AG09309 (cell line): ENCODE data around the gene RENBP.

Experiments used
- DNase-seq: peaks from one replicate; pipeline ENCODE4 v3.0.0-alpha.2; 2010; ENCODE audit warnings: low read depth
- H3K4me3 ChIP-seq: 2 replicates; pipeline ENCODE4 v1.5.1; 2011; ENCODE audit warnings: mild to moderate bottlenecking, low read depth, low read length, moderate library complexity; ENCODE audit not compliant: control insufficient read depth
- TF ChIP-seq, protein P1 (sequence below): IDR thresholded peaks from 2 replicates; pipeline ENCODE4 v1.5.1; 2011; ENCODE audit warnings: mild to moderate bottlenecking, low read depth, low read length, inconsistent platforms; ENCODE audit not compliant: insufficient read depth, control insufficient read depth; ENCODE audit errors: missing control alignments

The RENBP gene

DNA sequence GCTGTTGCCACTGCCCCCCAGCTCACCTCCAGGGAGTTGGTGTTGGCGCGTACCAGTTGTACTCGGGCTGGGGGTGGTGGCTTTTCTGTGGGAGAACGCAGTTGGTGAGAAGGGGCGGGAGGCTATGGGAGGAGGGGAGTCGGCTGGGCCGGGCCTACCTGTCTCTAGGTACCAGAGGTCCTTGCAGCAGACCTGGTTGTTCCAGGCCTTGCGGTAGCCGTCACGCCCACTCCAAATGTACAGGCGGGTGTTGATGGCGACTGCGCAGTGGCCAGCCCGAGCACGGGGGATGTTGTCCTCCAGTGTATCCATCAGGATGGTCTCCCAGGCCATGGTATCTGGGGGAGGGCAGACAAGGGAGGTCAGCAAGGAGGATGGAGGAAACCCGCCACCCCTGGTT is 15.6 kb upstream of the RENBP start:
- no peak overlapping the region for H3K4me3 ChIP-seq
- TF ChIP-seq, protein P1, sequence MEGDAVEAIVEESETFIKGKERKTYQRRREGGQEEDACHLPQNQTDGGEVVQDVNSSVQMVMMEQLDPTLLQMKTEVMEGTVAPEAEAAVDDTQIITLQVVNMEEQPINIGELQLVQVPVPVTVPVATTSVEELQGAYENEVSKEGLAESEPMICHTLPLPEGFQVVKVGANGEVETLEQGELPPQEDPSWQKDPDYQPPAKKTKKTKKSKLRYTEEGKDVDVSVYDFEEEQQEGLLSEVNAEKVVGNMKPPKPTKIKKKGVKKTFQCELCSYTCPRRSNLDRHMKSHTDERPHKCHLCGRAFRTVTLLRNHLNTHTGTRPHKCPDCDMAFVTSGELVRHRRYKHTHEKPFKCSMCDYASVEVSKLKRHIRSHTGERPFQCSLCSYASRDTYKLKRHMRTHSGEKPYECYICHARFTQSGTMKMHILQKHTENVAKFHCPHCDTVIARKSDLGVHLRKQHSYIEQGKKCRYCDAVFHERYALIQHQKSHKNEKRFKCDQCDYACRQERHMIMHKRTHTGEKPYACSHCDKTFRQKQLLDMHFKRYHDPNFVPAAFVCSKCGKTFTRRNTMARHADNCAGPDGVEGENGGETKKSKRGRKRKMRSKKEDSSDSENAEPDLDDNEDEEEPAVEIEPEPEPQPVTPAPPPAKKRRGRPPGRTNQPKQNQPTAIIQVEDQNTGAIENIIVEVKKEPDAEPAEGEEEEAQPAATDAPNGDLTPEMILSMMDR: no peak
- DNase-seq: no peak

DNA sequence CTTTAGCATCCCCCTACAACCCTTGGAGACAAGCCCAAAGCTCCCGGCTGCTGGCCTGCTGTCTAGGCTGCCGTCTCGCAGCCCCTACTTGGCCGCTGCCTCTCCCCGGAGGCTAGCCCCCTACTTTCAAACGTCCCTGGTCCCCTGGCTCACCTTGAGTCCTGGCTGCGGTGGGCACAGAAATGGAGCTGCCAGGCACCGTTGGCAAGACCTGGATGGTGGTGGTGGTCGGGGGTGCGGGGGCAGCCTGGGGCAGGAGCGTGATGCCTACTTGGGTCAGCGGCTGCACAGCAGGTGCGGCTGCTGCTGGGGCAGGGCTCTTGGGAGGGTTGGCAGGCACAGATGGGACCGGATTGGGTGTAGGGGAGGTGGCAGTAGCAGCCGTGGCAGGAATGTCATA is 15.2 kb upstream of the RENBP start:
- TF ChIP-seq, protein P1: no peak
- no peak overlapping the region for H3K4me3 ChIP-seq
- no peak for DNase-seq

DNA sequence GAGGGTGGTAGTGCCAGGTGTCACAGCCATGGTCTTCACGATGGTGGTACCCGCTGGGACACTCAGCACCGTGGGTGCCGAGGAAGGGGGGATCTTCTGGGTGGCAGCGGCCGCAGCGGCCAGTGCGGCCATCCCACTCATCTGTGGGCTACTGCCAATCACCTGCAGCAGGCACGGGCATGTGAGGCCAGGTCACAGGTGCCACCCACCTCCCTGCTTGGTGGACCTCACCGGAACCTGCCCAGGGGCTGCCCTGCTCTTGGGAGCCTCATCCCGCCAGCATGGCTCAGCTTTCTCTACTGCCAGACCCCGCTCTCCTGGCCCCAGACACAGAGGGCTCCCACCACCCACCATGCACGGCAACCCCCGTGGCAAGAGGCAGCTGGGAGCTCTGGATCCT is 14.2 kb upstream of the RENBP start:
- no peak for DNase-seq
- TF ChIP-seq, protein P1: no peak
- no peak overlapping the region for H3K4me3 ChIP-seq

DNA sequence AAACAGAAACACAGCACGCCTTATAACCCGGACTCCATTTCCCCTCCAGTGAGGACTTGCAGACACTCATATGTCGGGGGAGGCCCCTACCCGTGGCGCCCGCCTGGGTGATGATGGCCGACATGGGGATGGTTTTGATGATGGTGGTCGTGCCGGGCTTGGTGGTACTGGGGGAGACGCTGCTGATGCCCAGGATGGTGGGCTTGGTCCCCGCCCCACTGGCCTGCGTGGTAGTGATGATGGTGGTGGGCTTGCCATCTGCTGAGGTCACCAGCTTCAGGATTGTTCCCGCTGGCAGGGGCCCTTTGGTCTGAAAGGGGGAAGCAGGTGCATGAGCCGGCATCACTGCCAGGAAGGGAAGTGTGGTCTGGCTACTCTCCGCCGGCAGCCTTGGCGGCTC is 12.8 kb upstream of the RENBP start:
- TF ChIP-seq, protein P1: no peak
- DNase-seq: no peak
- H3K4me3 ChIP-seq: no peak overlapping the region

DNA sequence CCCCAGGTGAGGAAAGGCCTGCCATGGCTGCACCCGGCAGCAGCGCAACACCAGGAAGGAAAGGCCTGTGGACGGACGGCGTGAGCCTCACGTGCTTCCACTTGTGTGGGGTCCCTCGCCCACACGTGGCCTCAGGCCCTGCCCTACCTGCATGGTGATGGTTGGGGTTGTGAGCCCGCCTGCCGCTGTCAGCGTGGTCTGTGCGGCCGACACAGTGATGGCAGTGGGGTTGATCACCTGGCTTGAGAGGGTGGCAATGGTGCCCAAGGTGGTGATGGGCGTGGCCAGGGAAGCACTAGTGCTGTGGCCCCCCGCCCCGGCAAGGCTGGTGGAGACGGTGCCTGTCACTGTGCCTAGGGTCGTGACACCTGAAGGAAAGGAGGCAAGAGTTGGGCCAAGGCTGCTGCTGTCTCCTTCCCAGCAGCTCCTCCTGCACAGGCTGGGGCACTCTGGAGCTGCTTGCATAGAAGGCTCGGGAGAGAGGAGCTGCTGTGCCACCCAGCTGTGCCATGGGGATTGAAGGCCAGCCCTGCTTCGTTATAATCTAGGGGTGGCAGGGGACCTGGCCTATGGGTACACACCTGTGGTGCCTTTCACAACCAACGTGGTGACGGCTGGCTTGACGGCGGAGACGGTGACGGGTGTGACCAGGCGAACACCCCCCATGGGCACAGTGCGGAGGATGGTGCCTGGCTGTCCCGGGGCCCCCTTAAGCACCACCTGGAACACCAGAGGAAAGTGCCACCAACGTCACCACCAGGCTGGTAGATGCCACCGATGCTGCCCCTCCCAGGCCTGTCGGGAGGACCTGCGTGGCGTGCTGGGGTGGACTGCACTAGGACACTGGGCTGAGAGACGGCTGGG is 11.8 kb upstream of the RENBP start:
- H3K4me3 ChIP-seq: no peak overlapping the region
- TF ChIP-seq, protein P1: no peak
- no peak for DNase-seq

DNA sequence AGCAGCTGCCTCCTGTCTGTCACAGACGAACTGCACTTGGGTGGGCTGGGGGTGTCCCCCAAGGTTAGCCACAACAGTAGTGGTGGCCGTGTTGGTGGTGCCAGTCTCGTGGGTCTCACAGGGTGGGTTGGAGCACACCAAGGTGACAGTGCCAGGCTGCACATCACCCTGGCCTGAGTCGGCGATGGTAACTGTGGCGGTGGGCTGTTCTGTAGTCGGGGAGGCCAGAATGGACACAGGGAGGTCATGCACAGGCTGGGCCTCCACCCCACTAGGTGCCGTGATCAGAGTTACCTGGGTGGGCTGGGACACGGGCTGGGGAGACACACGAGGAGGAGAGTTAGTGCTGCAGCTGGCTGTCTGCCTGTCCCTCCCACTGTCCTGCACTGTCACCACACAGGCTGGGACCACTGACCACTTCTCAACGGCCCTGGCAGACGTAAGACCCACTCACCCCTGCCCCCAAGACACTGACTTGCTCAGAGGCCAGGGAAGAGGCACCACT is 10.8 kb upstream of the RENBP start:
- DNase-seq: no peak
- TF ChIP-seq, protein P1: no peak
- no peak overlapping the region for H3K4me3 ChIP-seq
